Measurements from ENCODE around the gene COQ10A. TPM values are rescaled to one million over a fixed set of nuclear protein-coding genes. Genes with fewer than 3 reads are reported as not detected.

Gene COQ10A
- polyA plus RNA-seq, 3 donors: 1.7 to 13.5 (median 2.0) TPM

- H3K4me2 ChIP-seq (replicated peaks; ENCODE audit: extremely low read depth, low read length, poor library complexity, severe bottlenecking): no peak overlapping the region
- peaks cover 34 to 67% of the 10 kb centered on the region in 2 donors for H3K36me3 Mint-ChIP-seq
- no peak overlapping the region for H3K4me3 ChIP-seq (replicated peaks in 1 of 3; ENCODE audit: low read depth in 2 of 3, low read length in 3 of 3)
- H3K9me3 ChIP-seq (replicated peaks in 1 of 2; ENCODE audit: control insufficient read depth in 1 of 2, insufficient read depth in 1 of 2, low read length in 2 of 2): no peaks in the 10 kb centered on the region
- intact Hi-C loops (cut with micrococcal nuclease): no loop called here
- WGBS (ENCODE audit: insufficient coverage): 80% methylated on average over 1 of the region's 3 CpGs
- H3K4me1 ChIP-seq (ENCODE audit: control insufficient read depth in 1 of 2, insufficient read depth in 2 of 2, low read length in 2 of 2): no peaks in the 10 kb centered on the region
- H3K27ac Mint-ChIP-seq: no peak overlapping the region
- H3K79me2 ChIP-seq (ENCODE audit: insufficient read depth, low read length): no peaks in the 10 kb centered on the region
- no peak overlapping the region for H3K9ac ChIP-seq (ENCODE audit: insufficient read depth, low read length, poor library complexity, severe bottlenecking)
- H3K4me1 Mint-ChIP-seq: peaks cover 2% of the 10 kb centered on the region
- no peaks in the 10 kb centered on the region for H3K27me3 Mint-ChIP-seq (ENCODE audit: low read depth in 3 of 3)
- no peak overlapping the region for H3K27ac ChIP-seq (ENCODE audit: low read depth in 1 of 2, low read length in 2 of 2)
- no peaks in the 10 kb centered on the region for H3K9me3 Mint-ChIP-seq
- no peaks in the 10 kb centered on the region for H3K27me3 ChIP-seq (ENCODE audit: control insufficient read depth in 2 of 2, insufficient read depth in 2 of 2, low read length in 2 of 2)
- peaks cover 39 to 67% of the 10 kb centered on the region in 2 donors for H3K36me3 ChIP-seq (replicated peaks in 1 of 2; ENCODE audit: control insufficient read depth in 1 of 2, insufficient read depth in 2 of 2, low read length in 2 of 2)
- TF ChIP-seq CTCF (IDR thresholded peaks at IDR 0.05): no peak
- no peak overlapping the region for H2AFZ ChIP-seq (ENCODE audit: insufficient read depth, low read depth, low read length, poor library complexity, severe bottlenecking)
- no peak for DNase-seq
- no peak overlapping the region for H3K4me3 Mint-ChIP-seq
- H4K20me1 ChIP-seq (ENCODE audit: insufficient read depth, low read length): no peaks in the 10 kb centered on the region
These were observed 42.0 kb downstream of the COQ10A start for GRCh38 chr12:56308714-56309113.

- Histone ChIP-seq H3K4me3 (replicated peaks in 1 of 3; ENCODE audit: low read depth in 2 of 3, low read length in 3 of 3) (no peak overlapping the region), H3K4me1 (ENCODE audit: control insufficient read depth in 1 of 2, insufficient read depth in 2 of 2, low read length in 2 of 2) (peaks cover 9 to 10% of the 10 kb centered on the region in 2 donors), H3K4me2 (replicated peaks; ENCODE audit: extremely low read depth, low read length, poor library complexity, severe bottlenecking) (no peak overlapping the region), H2AFZ (ENCODE audit: insufficient read depth, low read depth, low read length, poor library complexity, severe bottlenecking) (no peak overlapping the region), H4K20me1 (ENCODE audit: insufficient read depth, low read length) (no peaks in the 10 kb centered on the region), H3K9me3 (replicated peaks in 1 of 2; ENCODE audit: control insufficient read depth in 1 of 2, insufficient read depth in 1 of 2, low read length in 2 of 2) (no peaks in the 10 kb centered on the region), H3K9ac (ENCODE audit: insufficient read depth, low read length, poor library complexity, severe bottlenecking) (no peak overlapping the region), H3K36me3 (replicated peaks in 1 of 2; ENCODE audit: control insufficient read depth in 1 of 2, insufficient read depth in 2 of 2, low read length in 2 of 2) (peaks cover 41 to 59% of the 10 kb centered on the region in 2 donors), H3K79me2 (ENCODE audit: insufficient read depth, low read length) (peaks cover 13% of the 10 kb centered on the region), H3K27me3 (ENCODE audit: control insufficient read depth in 2 of 2, insufficient read depth in 2 of 2, low read length in 2 of 2) (no peaks in the 10 kb centered on the region), H3K27ac (ENCODE audit: low read depth in 1 of 2, low read length in 2 of 2) (no peak overlapping the region)
- peaks cover 30 to 63% of the 10 kb centered on the region in 2 donors for H3K36me3 Mint-ChIP-seq
- no peak for TF ChIP-seq CTCF (IDR thresholded peaks at IDR 0.05)
- intact Hi-C loops (cut with micrococcal nuclease): no loop called here
- no peak overlapping the region for H3K4me3 Mint-ChIP-seq
- no peak overlapping the region for H3K27ac Mint-ChIP-seq
- H3K27me3 Mint-ChIP-seq (ENCODE audit: low read depth in 3 of 3): no peaks in the 10 kb centered on the region
- 100% methylated on average over 12 of the region's 12 CpGs for WGBS (ENCODE audit: insufficient coverage)
- H3K4me1 Mint-ChIP-seq: peaks cover 12% of the 10 kb centered on the region
- peaks cover 0 to 1% (median 0%) of the 10 kb centered on the region in 7 donors for H3K9me3 Mint-ChIP-seq
- no peak for DNase-seq
These were observed 44.3 kb downstream of the COQ10A start for GRCh38 chr12:56311003-56311402.
